GM10266 (cell line): ENCODE measurements around the gene CXCR5.

Experiments used
- DNase-seq: peaks from one replicate; pipeline ENCODE4 v3.0.0; 2012; ENCODE audit errors: extremely low spot score
- CTCF ChIP-seq: IDR thresholded peaks from 2 replicates; pipeline ENCODE4 v1.5.1; 2012; ENCODE audit warnings: mild to moderate bottlenecking, low read depth; ENCODE audit not compliant: control insufficient read depth, insufficient read depth; ENCODE audit errors: missing control alignments

CXCR5 gene

GRCh38 chr11:118903204-118904015, 19.7 kb downstream of the CXCR5 start:
- no peak for DNase-seq
- no peak for TF ChIP-seq CTCF

DNA sequence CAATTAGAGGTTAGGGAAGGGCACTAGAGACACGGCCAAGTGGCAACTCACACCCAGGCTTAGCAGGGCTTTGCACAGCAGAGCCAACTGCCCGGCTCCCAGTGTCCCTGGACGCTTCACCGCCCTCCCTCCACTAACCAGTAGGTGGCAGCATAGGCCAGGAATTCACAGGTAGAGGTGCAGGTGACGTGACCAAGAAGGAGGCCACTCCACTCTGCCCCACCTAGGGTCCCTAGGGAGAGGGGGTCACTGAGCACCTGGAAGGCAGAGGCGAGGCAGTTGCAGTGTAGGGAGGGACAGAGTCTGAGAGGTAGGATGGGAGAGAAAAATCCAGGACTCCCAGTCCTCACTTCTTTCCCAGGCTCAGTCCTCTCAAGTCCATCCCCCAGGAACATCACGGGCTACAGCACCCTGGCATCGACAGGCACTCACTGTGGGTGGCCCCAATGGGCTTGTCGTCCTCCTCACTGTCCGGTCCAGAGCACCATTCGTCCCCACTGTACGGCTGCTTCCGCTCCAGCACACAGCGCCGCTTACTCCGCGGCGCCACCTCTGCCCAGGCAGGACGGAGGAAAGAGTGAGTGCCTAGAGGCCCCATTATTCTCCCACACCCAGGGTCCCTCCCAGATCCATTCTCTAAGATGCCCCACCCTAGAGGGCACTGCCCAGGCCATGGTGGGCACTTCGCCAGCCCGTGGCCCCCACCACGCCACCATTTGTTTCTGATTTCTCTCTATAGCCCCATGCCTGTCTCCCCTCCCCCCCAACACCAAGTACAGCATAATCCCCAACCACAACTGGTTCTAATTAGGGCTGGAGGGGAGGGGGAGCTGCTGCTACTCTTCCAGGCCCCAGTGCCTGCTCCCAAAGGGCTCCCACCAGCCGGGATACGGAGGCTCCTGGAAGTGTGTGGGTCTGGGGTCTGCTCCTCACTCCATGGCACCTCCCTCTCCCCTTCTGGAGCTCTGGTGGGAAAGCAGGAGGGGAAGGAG, 23.7 kb downstream of the CXCR5 start:
- DNase-seq, result peak; percentile 92
- peak; percentile 92 for TF ChIP-seq CTCF

DNA sequence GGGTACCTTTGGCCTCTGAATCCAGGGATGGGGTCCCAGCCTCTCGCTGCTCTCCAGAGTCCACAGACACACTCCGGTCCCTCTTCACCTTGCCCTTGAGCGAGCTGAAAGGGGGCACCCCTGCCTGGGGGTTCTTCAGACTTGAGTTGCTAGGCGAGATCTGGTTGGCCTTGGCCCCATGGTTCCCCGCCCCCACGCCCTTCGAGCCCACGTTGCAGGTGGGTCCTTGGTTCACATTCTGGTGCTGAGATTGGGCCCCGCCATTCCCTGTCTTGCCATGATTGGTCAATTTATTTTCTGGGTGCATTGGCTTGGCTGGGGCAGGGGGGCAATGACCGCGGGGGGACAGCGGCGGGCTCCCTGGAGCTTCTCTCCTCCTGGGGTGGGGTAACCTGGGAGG, 24.6 kb downstream of the CXCR5 start:
- no peak for TF ChIP-seq CTCF
- no peak for DNase-seq

- no peak for DNase-seq
- TF ChIP-seq CTCF, result no peak
Observed at GRCh38 chr11:118908901-118909618, 25.4 kb downstream of the CXCR5 start.

DNA sequence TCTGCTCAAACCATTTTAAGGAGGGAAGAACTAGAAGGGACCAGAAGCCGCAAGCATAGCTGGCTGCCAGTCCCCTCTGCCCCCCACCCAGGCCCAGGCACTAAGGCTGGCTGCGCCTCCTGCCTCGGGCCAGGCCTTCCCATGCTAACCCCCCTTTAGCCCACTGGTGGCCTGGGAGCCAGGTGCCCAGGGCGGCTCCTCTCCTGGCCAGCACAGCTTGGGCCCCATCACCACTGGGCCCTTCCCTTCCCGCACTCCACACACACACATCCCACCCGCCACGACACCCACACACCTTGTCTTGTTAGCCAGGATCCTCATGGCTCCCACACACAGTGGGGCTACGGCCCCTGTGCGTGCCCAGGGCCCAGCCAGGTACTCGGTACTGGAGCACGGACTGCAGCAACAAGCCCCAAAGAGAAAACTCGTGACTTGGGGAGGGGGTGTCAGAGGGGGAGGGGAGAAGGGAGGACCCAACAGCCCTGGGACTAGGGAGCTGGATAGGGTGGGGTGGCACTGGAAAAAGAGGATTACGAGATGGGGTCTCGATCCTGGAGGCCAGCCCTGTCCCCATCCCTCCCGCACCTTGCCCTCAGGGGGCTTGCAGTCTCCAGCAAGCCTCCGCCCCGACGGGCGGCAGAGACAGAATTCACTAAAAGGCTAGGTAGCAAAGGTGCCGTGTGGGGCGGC, 26.1 kb downstream of the CXCR5 start:
- TF ChIP-seq CTCF, result no peak
- no peak for DNase-seq

GRCh38 chr11:118910309-118911112, 26.8 kb downstream of the CXCR5 start:
- no peak for TF ChIP-seq CTCF
- no peak for DNase-seq
